GM12874 (cell line): ENCODE results near the gene SPATA20.

ENCODE experiments used
- TF ChIP-seq, protein P1 (sequence below): IDR thresholded peaks from 2 replicates; pipeline ENCODE4 v1.5.1; 2011; ENCODE audit warnings: low read depth, mild to moderate bottlenecking, control low read depth, low read length, moderate library complexity; ENCODE audit not compliant: insufficient read depth

The SPATA20 gene

GRCh38 chr17:50590946-50591737, 44.2 kb downstream of the SPATA20 start:
- TF ChIP-seq, protein P1, sequence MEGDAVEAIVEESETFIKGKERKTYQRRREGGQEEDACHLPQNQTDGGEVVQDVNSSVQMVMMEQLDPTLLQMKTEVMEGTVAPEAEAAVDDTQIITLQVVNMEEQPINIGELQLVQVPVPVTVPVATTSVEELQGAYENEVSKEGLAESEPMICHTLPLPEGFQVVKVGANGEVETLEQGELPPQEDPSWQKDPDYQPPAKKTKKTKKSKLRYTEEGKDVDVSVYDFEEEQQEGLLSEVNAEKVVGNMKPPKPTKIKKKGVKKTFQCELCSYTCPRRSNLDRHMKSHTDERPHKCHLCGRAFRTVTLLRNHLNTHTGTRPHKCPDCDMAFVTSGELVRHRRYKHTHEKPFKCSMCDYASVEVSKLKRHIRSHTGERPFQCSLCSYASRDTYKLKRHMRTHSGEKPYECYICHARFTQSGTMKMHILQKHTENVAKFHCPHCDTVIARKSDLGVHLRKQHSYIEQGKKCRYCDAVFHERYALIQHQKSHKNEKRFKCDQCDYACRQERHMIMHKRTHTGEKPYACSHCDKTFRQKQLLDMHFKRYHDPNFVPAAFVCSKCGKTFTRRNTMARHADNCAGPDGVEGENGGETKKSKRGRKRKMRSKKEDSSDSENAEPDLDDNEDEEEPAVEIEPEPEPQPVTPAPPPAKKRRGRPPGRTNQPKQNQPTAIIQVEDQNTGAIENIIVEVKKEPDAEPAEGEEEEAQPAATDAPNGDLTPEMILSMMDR, result no peak

- TF ChIP-seq, protein P1, result no peak
Observed at GRCh38 chr17:50593321-50593720, 46.3 kb downstream of the SPATA20 start.

GRCh38 chr17:50594128-50594823, 47.3 kb downstream of the SPATA20 start:
- TF ChIP-seq, protein P1, result no peak

GRCh38 chr17:50594892-50595291, 47.9 kb downstream of the SPATA20 start:
- TF ChIP-seq, protein P1, result no peak

GRCh38 chr17:50596191-50597037, 49.4 kb downstream of the SPATA20 start:
- TF ChIP-seq, protein P1, result no peak

DNA sequence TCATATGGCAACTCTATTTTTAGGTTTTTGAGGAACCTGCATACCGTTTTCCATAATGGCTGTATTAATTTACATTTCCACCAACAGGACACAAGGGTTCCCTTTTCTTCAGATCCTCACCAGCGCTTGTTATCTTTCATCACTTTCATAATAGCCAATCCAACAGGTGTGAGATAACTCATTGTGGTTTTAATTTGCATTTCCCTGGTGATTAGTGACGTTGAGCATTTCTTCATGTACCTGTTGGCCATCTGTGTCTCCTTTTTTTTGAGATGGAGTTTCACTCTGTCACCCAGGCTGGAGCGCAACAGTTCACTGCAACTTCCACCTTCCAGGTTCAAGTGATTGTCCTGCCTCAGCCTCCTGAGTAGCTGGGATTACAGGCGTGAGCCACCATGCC, 51.5 kb downstream of the SPATA20 start:
- TF ChIP-seq, protein P1, result no peak

DNA sequence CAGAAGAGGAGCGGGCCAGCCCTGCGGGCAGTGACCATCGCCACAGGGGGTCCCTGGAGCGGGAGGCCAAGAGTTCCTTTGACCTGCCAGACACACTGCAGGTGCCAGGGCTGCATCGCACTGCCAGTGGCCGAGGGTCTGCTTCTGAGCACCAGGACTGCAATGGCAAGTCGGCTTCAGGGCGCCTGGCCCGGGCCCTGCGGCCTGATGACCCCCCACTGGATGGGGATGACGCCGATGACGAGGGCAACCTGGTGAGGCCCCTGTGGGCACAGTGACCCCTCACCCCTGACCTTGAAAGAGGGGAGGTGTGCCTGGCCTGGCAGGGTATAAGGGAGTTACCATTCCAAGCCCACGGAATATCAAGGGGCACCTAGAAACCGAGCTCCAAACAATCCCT, 52.6 kb downstream of the SPATA20 start:
- TF ChIP-seq, protein P1, result no peak
